ENCODE results near the gene HTR2A. TPM values are rescaled to one million over a fixed set of nuclear protein-coding genes. Genes with fewer than 3 reads are reported as not detected.

Gene HTR2A
- total and polyA plus RNA-seq, 2 donors (not counting 3 experiments of a cell fraction or from before 2014, with no cell fraction given): not detected

GRCh38 chr13:46844431-46844830 lies 52.4 kb downstream of the HTR2A start:
- BruUV-seq (replicated peaks): no TSS peak
- Histone ChIP-seq H3K27me3 (ENCODE audit: control insufficient read depth in 2 of 2, insufficient read depth in 2 of 2, low read length in 2 of 2) (peaks cover 3 to 4% of the 10 kb centered on the region in 2 experiments), H4K20me1 (replicated peaks; ENCODE audit: control insufficient read depth, extremely low read depth, insufficient read depth, low read length) (no peaks in the 10 kb centered on the region), H3K27ac (ENCODE audit: insufficient read depth, low read depth, low read length) (no peak overlapping the region), H3K4me2 (ENCODE audit: insufficient read depth, low read length) (no peak overlapping the region), H3K9me3 (replicated peaks; ENCODE audit: control insufficient read depth, insufficient read depth, low read length) (no peaks in the 10 kb centered on the region), H3K9ac (replicated peaks; ENCODE audit: extremely low read depth, insufficient read depth, low read length) (no peak overlapping the region), H3K4me1 (ENCODE audit: control insufficient read depth, extremely low read depth, insufficient read depth, low read length) (no peaks in the 10 kb centered on the region), H2AFZ (ENCODE audit: low read depth, low read length) (no peak overlapping the region), H3K36me3 (ENCODE audit: control insufficient read depth in 2 of 2, extremely low read depth in 1 of 2, insufficient read depth in 2 of 2, low read length in 2 of 2) (no peaks in the 10 kb centered on the region), H3K79me2 (ENCODE audit: control insufficient read depth, insufficient read depth, low read length) (no peaks in the 10 kb centered on the region), H3K4me3 (replicated peaks in 1 of 3; ENCODE audit: insufficient read depth in 1 of 3, low read depth in 1 of 3, low read length in 3 of 3) (no peak overlapping the region), H3K9me1 (replicated peaks; ENCODE audit: control insufficient read depth, extremely low read depth, insufficient read depth, low read length) (no peaks in the 10 kb centered on the region)
- CTCF ChIA-PET: interaction anchor here (1.1 to 1.5 kb wide), 4 partner anchors 10 to 50 kb away, joined by 3 to 5 read pairs (median 3); no protein-coding TSS in a partner anchor
- TF ChIP-seq JUN (IDR thresholded peaks at IDR 0.05; ENCODE audit: borderline replicate concordance, insufficient read depth, insufficient read length, low read depth): no peak
- no peak for TF ChIP-seq GATA2 (IDR thresholded peaks at IDR 0.05; ENCODE audit: insufficient read depth, insufficient read length, low read depth, low read length)
- no peak for TF ChIP-seq EZH2 (IDR thresholded peaks at IDR 0.05; ENCODE audit: borderline replicate concordance, low read depth, low read length, severe bottlenecking)
- no peak for TF ChIP-seq FOS (IDR thresholded peaks at IDR 0.05; ENCODE audit: borderline replicate concordance, insufficient read depth, low read length)
- no peak for TF ChIP-seq POLR2AphosphoS5 (IDR thresholded peaks at IDR 0.05; ENCODE audit: insufficient read depth, low read depth, low read length)
- no peak for TF ChIP-seq CTCF (IDR thresholded peaks at IDR 0.05; ENCODE audit: extremely low read depth in 1 of 2, insufficient read depth in 1 of 2, low read depth in 1 of 2, low read length in 2 of 2)
- no peak for TF ChIP-seq POLR2A (IDR thresholded peaks at IDR 0.05; ENCODE audit: low read depth, low read length)
- no peak for TF ChIP-seq MYC (IDR thresholded peaks at IDR 0.05; ENCODE audit: low read depth, low read length)
- TF ChIP-seq, protein P1, sequence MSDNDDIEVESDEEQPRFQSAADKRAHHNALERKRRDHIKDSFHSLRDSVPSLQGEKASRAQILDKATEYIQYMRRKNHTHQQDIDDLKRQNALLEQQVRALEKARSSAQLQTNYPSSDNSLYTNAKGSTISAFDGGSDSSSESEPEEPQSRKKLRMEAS (IDR thresholded peaks at IDR 0.05; ENCODE audit: insufficient read depth, insufficient read length): no peak
- DNase-seq (ENCODE audit: low read depth, low spot score): no peak
- POLR2A ChIA-PET: no interaction called here
- intact Hi-C loops (cut with micrococcal nuclease): no loop called here
- peak; percentile 26 for FAIRE-seq
- dilution Hi-C loops (cut with MboI; ENCODE audit: extremely low pct_ligation_motif_present, low sequenced_read_pairs): no loop called here
